ENCODE results near the gene THRB. TPM values are rescaled to one million over a fixed set of nuclear protein-coding genes. Genes with fewer than 3 reads are reported as not detected.

THRB gene
- total RNA-seq, 3 donors from 2014 or later = 29.8 to 40.2 (median 39.2) TPM

DNA sequence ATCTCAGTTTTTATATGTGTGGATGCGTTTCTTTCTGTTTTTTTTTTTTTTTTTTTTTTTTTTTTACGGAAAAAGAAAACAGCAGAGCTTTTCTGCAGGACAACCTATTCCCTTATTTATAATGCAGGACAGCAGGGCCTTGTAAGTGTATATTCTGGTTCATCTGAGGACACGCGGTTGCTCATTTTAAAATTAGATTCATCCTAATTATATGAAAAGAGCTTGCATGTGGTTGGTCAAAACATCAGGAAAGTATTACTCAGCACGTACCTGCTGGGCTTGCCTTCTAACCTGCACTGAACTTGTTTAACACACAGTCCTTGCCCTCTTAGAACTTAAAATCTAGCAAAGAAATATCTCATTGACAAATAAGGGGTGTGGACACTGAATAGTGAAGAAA is 13.5 kb downstream of the THRB start:
- TF ChIP-seq CTCF (IDR thresholded peaks at IDR 0.05) (no peak), POLR2A (IDR thresholded peaks at IDR 0.05) (no peak), POLR2AphosphoS5 (IDR thresholded peaks at IDR 0.05) (no peak)
- intact Hi-C loops (cut with DNase I; ENCODE audit: low total_unique reads) = no loop called here

GRCh38 chr3:24480497-24480896 is 14.2 kb downstream of the THRB start:
- Histone ChIP-seq H3K27me3 (no peaks in the 10 kb centered on the region), H3K4me3 (no peak overlapping the region), H3K36me3 (no peaks in the 10 kb centered on the region), H3K27ac (peak overlapping the region; percentile 68 to 81), H3K9me3 (no peaks in the 10 kb centered on the region), H3K4me1 (peaks cover 0 to 6% of the 10 kb centered on the region in 2 donors)
- TF ChIP-seq CTCF (IDR thresholded peaks at IDR 0.05) = no peak
- TF ChIP-seq POLR2A (IDR thresholded peaks at IDR 0.05) = no peak
- TF ChIP-seq POLR2AphosphoS5 (IDR thresholded peaks at IDR 0.05) = no peak
- intact Hi-C loops (cut with DNase I; ENCODE audit: low total_unique reads) = no loop called here
- DNase-seq (ENCODE audit: low spot score in 2 of 2) = no peak

More for the DNA sequence above, 13.5 kb downstream of the THRB start:
- no peak for DNase-seq (ENCODE audit: low spot score in 2 of 2)
- H3K4me3 ChIP-seq = no peak overlapping the region
- no peaks in the 10 kb centered on the region for H3K4me1 ChIP-seq
- H3K9me3 ChIP-seq = no peaks in the 10 kb centered on the region
- H3K27me3 ChIP-seq = no peaks in the 10 kb centered on the region
- H3K36me3 ChIP-seq = no peaks in the 10 kb centered on the region
- H3K27ac ChIP-seq = no peak overlapping the region

- H3K4me3 ChIP-seq = no peak overlapping the region
- TF ChIP-seq POLR2A (IDR thresholded peaks at IDR 0.05) = no peak
- no peak for TF ChIP-seq CTCF (IDR thresholded peaks at IDR 0.05)
- TF ChIP-seq POLR2AphosphoS5 (IDR thresholded peaks at IDR 0.05) = no peak
- H3K4me1 ChIP-seq = peaks cover 0 to 6% of the 10 kb centered on the region in 2 donors
- peak overlapping the region; percentile 68 to 81 for H3K27ac ChIP-seq
- intact Hi-C loops (cut with DNase I; ENCODE audit: low total_unique reads) = no loop called here
- no peaks in the 10 kb centered on the region for H3K36me3 ChIP-seq
- H3K27me3 ChIP-seq = no peaks in the 10 kb centered on the region
- DNase-seq (ENCODE audit: low spot score in 2 of 2) = no peak
- H3K9me3 ChIP-seq = no peaks in the 10 kb centered on the region
These were observed 14.8 kb downstream of the THRB start for GRCh38 chr3:24479816-24480215.

GRCh38 chr3:24476871-24477656 is 17.6 kb downstream of the THRB start:
- H3K27ac ChIP-seq = no peak overlapping the region
- intact Hi-C loops (cut with DNase I; ENCODE audit: low total_unique reads) = no loop called here
- H3K27me3 ChIP-seq = no peaks in the 10 kb centered on the region
- no peaks in the 10 kb centered on the region for H3K36me3 ChIP-seq
- no peak overlapping the region for H3K4me3 ChIP-seq
- H3K9me3 ChIP-seq = no peaks in the 10 kb centered on the region
- DNase-seq (ENCODE audit: low spot score in 2 of 2) = no peak
- H3K4me1 ChIP-seq = peaks cover 0 to 6% of the 10 kb centered on the region in 2 donors
- TF ChIP-seq POLR2AphosphoS5 (IDR thresholded peaks at IDR 0.05) (no peak), CTCF (IDR thresholded peaks at IDR 0.05) (no peak), POLR2A (IDR thresholded peaks at IDR 0.05) (no peak)

- DNase-seq (ENCODE audit: low spot score in 2 of 2) = no peak
- Histone ChIP-seq H3K4me1 (peaks cover 0 to 6% of the 10 kb centered on the region in 2 donors), H3K36me3 (no peaks in the 10 kb centered on the region), H3K27ac (peak overlapping the region; percentile 16 to 35), H3K4me3 (no peak overlapping the region), H3K27me3 (no peaks in the 10 kb centered on the region), H3K9me3 (no peaks in the 10 kb centered on the region)
- TF ChIP-seq POLR2AphosphoS5 (IDR thresholded peaks at IDR 0.05) = no peak
- TF ChIP-seq CTCF (IDR thresholded peaks at IDR 0.05) = no peak
- no peak for TF ChIP-seq POLR2A (IDR thresholded peaks at IDR 0.05)
- intact Hi-C loops (cut with DNase I; ENCODE audit: low total_unique reads) = no loop called here
These were observed 18.7 kb downstream of the THRB start for GRCh38 chr3:24475925-24476324.
